Cardiac fibroblast (primary cell): Measurements from ENCODE around the gene SHPK.

Source experiments
- DNase-seq, 2 donors: peaks; one replicate each; pipeline versions ENCODE4 v3.0.0 to v3.0.0-alpha.2; 2010; ENCODE audit warnings: low read depth in 2 of 2
- H3K4me3 ChIP-seq, 2 donors: replicated peaks in 1 of 2; 1 replicate in 1 of 2; 2 replicates in 1 of 2; pipeline ENCODE4 v1.5.1; 2011; ENCODE audit warnings: low read depth in 2 of 2, low read length in 2 of 2, mild to moderate bottlenecking in 2 of 2, moderate library complexity in 1 of 2
- CTCF ChIP-seq: IDR thresholded peaks from one replicate; pipeline ENCODE4 v1.5.1; 2011; ENCODE audit warnings: low read depth, mild to moderate bottlenecking, low read length, inconsistent platforms

The SHPK gene

DNA sequence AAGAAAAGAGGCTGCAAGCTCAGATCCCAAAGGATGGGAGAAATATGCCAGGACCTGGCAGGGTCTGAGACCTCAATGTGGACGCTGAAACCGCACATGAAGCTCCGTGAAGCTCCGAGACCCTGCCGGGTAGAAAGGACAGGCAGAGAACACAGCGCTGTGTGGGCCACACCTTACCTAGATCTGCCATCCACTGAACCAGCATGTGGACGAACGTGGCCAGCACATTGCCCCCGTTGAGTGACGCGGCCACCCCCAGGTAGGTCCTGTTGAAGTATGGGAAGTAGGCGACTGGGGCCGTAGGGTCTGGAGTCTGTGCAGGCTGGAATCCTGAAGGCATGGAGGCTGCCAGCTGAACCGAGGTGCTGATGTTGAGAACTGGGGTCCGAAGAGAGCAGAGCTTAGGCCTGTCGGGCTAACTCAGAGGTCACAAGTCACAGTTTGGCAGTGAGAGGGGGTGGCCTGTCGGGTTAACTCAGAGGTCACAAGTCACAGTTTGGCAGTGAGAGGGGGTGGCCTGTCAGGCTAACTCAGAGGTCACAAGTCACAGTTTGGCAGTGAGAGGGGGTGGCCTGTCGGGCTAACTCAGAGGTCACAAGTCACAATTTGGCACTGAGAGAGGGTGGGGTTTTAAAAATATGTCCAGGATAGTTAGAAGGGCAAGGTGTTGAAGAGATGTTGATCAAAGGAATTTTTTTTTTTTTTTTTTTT lies 20.7 kb downstream of the SHPK start:
- no peak for TF ChIP-seq CTCF
- H3K4me3 ChIP-seq: no peak overlapping the region
- DNase-seq: no peak

GRCh38 chr17:3613124-3613523 lies 22.9 kb downstream of the SHPK start:
- no peak for DNase-seq
- H3K4me3 ChIP-seq: no peak overlapping the region
- TF ChIP-seq CTCF: no peak

GRCh38 chr17:3610523-3610922 lies 25.5 kb downstream of the SHPK start:
- DNase-seq: no peak
- TF ChIP-seq CTCF: no peak

DNA sequence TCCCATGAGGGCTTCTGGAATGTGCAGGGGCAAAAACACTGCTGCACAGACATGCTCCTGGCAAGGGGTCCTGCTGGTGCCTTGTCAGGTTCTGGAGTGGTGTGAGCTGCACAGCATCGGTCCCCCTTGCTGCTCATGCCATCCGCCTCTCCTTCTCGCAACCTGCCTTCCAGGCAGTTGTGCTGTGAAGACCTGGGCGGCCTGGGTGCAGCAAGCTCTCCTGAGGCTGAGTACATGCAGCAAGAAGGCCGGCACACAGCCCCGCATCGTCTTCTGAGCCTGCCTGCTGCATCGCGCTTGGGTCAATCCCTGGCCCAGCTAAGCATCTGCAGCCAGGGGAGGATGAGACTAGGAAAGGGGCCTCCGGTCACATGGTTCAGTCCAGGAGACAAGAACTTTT lies 26.4 kb downstream of the SHPK start:
- H3K4me3 ChIP-seq: no peak overlapping the region
- no peak for DNase-seq
- TF ChIP-seq CTCF: no peak

More at GRCh38 chr17:3610523-3610922, 25.5 kb downstream of the SHPK start:
- no peak overlapping the region for H3K4me3 ChIP-seq

DNA sequence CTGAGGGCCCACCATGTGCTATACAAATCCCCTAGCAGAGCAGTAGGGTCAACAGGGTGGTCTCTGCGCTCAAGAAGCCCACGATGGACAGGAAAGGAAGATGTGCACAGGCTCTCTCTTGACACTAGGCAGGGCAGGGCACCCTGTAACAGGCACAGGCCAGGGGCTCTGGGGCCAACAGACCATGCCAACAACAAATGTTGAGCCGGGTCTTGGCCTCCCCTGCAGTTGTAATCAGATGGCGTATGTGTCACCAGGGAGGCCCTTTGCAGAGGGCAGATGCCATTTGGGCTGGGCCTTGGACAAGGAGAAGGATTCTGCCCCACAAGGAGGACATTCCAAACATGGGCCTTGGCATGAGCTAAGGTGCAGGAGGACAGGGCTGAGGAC lies 32.2 kb downstream of the SHPK start:
- no peak overlapping the region for H3K4me3 ChIP-seq
- DNase-seq: peak in 1 of 2 donors; percentile 6
- TF ChIP-seq CTCF: no peak

- no peak for TF ChIP-seq CTCF
- DNase-seq: peak; percentile 56 to 82
- no peak overlapping the region for H3K4me3 ChIP-seq
Measured at GRCh38 chr17:3603119-3603869, 32.8 kb downstream of the SHPK start.
